C4-2B (cell line): ENCODE measurements around the gene HIVEP3.

Experiments used
- ZFX ChIP-seq: fragments of 450-650 bp; IDR thresholded peaks from 2 replicates; pipeline ENCODE4 v1.6.1; 2017
- TF ChIP-seq, protein P1 (sequence below): fragments of 450-650 bp; conservative IDR thresholded peaks from 2 replicates; pipeline ENCODE4 v1.5.1; 2017; ENCODE audit warnings: mild to moderate bottlenecking

DNA sequence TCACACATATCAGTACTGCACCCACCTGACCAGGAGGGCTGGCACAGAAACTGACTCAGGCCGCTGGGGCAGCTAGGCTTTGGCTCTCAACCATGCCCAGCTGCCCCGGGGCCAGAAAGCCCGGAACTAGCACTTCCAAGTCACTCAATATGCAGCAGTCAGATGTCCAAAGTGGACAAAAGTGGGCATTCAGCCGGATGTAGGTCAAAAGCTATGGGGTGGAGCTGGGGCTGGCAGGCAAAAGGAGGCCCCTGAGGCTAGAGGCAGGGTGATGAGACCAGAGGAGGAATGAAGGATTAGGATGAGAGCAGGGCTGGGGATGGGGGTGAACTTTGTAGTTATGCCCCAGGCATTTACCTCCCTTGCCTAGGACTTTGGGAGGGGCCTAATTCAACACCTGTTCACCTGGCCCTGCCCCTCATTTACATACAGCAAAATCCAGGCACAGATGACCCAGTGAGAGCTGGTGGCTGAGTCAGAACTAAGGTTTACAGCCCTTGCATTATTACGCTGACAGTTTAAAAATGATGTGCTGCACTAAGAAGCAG, 403.5 kb downstream of the HIVEP3 start:
- TF ChIP-seq, protein P1, sequence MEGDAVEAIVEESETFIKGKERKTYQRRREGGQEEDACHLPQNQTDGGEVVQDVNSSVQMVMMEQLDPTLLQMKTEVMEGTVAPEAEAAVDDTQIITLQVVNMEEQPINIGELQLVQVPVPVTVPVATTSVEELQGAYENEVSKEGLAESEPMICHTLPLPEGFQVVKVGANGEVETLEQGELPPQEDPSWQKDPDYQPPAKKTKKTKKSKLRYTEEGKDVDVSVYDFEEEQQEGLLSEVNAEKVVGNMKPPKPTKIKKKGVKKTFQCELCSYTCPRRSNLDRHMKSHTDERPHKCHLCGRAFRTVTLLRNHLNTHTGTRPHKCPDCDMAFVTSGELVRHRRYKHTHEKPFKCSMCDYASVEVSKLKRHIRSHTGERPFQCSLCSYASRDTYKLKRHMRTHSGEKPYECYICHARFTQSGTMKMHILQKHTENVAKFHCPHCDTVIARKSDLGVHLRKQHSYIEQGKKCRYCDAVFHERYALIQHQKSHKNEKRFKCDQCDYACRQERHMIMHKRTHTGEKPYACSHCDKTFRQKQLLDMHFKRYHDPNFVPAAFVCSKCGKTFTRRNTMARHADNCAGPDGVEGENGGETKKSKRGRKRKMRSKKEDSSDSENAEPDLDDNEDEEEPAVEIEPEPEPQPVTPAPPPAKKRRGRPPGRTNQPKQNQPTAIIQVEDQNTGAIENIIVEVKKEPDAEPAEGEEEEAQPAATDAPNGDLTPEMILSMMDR, result no peak
- TF ChIP-seq ZFX, result no peak
